Measurements from ENCODE around the gene CIDEC.
"Not testable (repeated sequence)": the region's sequence is repeated elsewhere in the genome, so short reads cannot be mapped to it uniquely, and the experiment has no call there.

Gene CIDEC

GRCh38 chr3:9855594-9855993 lies 24.5 kb downstream of the CIDEC start:
- TF ChIP-seq CTCF (IDR thresholded peaks at IDR 0.05; ENCODE audit: low read depth, low read length, missing control alignments), result no peak
- DNase-seq (ENCODE audit: low read depth), result no peak
- in situ Hi-C loops (cut with HindIII; ENCODE audit: low sequenced_read_pairs), result no loop called here
- no peak overlapping the region for H3K4me3 ChIP-seq (ENCODE audit: low read depth, low read length)

DNA sequence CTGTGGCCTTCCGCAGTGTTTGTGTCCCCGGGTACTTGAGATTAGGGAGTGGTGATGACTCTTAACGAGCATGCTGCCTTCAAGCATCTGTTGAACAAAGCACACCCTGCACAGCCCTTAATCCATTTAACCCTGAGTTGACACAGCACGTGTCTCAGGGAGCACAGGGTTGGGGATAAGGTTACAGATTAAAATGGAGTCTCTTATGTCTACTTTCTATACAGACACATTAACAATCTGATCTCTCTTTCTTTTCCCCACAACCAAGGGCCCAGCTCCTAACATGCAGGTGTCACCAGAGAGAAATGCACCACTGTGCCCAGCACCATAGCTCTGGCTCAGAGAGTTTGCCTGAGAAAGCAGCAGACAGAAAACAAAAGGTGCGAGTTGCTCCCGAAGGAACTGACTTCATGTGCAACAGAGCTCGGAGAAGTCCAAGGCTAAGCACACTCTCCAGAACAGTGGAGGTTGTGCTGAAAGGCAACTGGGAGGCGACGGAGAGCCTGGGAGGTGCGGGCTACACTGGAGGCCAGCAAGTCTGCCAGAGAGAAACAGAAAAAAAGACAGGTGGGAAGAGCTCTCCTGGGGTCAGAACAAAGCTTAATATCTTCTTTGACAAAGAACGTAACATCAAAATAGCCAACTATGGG lies 25.6 kb downstream of the CIDEC start:
- DNase-seq (ENCODE audit: low read depth); in situ Hi-C loops (cut with HindIII; ENCODE audit: low sequenced_read_pairs); H3K4me3 ChIP-seq (ENCODE audit: low read depth, low read length): not testable (repeated sequence)

DNA sequence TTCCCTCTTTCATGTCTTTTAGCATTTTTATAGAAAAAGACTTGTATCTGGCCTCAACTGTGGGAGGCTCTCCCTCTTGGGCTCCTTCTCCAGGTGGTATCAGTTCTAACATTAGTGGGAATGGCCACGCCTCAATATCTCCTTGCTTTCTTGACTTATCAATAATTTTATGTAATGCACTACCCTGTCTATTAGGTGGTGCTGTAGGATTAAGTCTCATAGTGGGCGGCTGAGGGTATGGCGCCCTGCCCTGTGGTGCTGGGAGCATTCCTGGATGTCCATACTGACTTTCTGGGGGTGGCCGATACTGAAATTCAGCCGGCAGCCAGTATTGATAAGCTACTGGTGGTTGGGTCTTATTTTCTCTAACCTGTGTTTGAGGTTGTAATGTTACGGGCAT lies 27.5 kb downstream of the CIDEC start:
- DNase-seq (ENCODE audit: low read depth), result no peak
- in situ Hi-C loops (cut with HindIII; ENCODE audit: low sequenced_read_pairs), result no loop called here
- TF ChIP-seq CTCF (IDR thresholded peaks at IDR 0.05; ENCODE audit: low read depth, low read length, missing control alignments), result no peak
- H3K4me3 ChIP-seq (ENCODE audit: low read depth, low read length), result no peak overlapping the region

- H3K4me3 ChIP-seq (ENCODE audit: low read depth, low read length); DNase-seq (ENCODE audit: low read depth); in situ Hi-C loops (cut with HindIII; ENCODE audit: low sequenced_read_pairs): not testable (repeated sequence)
These were observed 28.1 kb downstream of the CIDEC start for GRCh38 chr3:9851926-9852325.

DNA sequence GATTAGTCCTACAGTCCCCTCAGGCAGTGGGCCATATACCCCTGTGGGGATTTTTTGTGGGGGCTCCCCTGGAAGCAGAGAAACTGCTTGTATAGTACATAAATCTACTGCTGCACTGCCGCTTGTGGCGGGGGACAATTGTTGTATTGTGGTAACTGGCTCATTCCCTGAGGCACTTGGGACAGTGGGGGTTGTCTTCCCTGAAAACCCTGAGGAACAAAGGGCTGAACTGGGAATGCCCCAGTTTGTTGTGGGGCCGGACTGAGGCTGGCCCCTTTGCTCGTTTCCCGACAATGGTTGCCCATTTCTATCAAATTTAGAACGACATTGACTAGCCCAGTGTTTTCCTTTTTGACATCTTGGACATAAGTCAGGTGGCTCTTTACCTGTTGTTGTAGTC lies 28.7 kb downstream of the CIDEC start:
- in situ Hi-C loops (cut with HindIII; ENCODE audit: low sequenced_read_pairs); H3K4me3 ChIP-seq (ENCODE audit: low read depth, low read length); DNase-seq (ENCODE audit: low read depth): not testable (repeated sequence)

DNA sequence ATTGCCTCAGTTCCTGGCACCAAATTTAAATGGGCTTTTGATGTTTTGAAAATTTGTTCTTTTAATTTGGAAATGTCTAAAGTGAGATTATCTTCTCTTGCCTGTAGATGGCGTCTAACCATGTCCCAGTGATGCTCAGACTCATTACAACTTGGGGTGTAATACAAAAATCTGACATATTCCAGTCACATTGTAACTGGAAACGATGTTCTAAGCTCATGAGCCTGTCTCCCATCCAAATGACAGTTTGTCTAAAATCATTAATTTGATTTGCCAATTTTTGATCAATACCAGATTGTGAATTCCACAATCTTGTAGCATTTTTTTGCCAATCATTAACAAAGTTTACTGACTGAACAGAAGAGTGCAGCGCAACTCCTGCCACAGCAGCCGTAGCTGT lies 31.2 kb downstream of the CIDEC start:
- in situ Hi-C loops (cut with HindIII; ENCODE audit: low sequenced_read_pairs); DNase-seq (ENCODE audit: low read depth); H3K4me3 ChIP-seq (ENCODE audit: low read depth, low read length): not testable (repeated sequence)
- peak; percentile 51 for TF ChIP-seq CTCF (IDR thresholded peaks at IDR 0.05; ENCODE audit: low read depth, low read length, missing control alignments)

DNA sequence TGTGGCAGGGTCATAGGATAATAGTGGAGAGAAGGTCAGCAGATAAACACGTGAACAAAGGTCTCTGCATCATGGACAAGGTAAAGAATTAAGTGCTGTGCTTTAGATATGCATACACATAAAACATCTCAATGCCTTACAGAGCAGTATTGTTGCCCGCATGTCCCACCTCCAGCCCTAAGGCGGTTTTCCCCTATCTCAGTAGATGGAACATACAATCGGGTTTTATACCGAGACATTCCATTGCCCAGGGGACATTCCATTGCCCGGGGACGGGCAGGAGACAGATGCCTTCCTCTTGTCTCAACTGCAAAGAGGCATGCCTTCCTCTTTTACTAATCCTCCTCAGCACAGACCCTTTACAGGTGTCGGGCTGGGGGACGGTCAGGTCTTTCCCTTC lies 32.2 kb downstream of the CIDEC start:
- H3K4me3 ChIP-seq (ENCODE audit: low read depth, low read length); DNase-seq (ENCODE audit: low read depth); in situ Hi-C loops (cut with HindIII; ENCODE audit: low sequenced_read_pairs): not testable (repeated sequence)

DNA sequence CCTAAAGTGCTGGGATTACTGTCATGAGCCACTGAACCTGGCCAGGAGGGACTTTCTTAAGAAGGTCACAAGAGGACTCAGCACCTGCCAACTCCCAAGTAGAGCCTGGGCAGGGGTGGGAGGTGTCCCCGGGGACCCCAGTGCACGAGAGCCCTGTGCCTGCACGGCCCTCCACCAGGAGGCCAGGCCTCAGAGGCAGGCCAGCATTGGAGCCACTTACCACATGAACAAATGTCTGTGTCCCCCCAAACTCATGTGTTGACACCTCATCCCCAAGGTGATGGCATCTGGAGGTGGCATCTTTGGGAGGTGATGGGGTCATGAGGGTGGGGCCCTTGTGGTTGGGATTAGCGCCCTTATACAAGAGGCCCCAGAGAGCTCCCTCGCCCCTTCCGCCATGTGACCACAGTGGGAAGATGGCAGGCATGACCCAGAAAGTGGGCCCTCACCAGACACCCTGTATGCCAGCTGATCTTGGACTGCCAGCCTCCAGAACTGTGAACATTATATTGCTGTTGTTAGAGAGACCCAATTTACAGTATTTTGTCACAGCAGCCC lies 33.0 kb downstream of the CIDEC start:
- TF ChIP-seq CTCF (IDR thresholded peaks at IDR 0.05; ENCODE audit: low read depth, low read length, missing control alignments), result no peak
- DNase-seq (ENCODE audit: low read depth), result no peak
- no peak overlapping the region for H3K4me3 ChIP-seq (ENCODE audit: low read depth, low read length)
- in situ Hi-C loops (cut with HindIII; ENCODE audit: low sequenced_read_pairs), result no loop called here

DNA sequence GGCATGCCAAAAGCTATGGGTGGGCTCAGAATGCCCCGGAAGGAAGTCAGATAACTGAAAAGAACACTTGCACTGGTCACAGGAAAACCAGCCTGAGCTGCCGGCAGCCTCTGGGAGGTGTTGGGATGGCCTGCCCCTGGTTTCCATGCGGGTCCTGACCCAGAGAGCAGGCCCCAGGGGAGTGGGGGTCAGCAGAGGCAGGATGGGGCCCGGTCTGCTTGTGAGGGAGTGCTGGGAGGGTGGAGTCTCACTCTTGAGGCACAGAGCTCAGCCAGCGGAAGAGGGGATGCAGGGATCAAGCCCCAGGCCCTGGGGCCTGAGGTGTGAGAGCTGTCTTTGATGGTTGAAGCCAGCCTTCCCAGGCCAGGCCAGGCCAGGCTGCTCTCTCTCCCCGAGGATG lies 33.8 kb downstream of the CIDEC start:
- H3K4me3 ChIP-seq (ENCODE audit: low read depth, low read length), result no peak overlapping the region
- DNase-seq (ENCODE audit: low read depth), result no peak
- TF ChIP-seq CTCF (IDR thresholded peaks at IDR 0.05; ENCODE audit: low read depth, low read length, missing control alignments), result no peak
- in situ Hi-C loops (cut with HindIII; ENCODE audit: low sequenced_read_pairs), result no loop called here
